ENCODE results near the gene EGFL6.
"Not testable (repeated sequence)": the region's sequence is repeated elsewhere in the genome, so short reads cannot be mapped to it uniquely, and the experiment has no call there.

EGFL6 gene

GRCh38 chrX:13652850-13653693 lies 83.7 kb downstream of the EGFL6 start, which contains the start of gene TCEANC:
TCEANC (plus strand) TSS chrX:13653141; CDS start chrX:13662509, 9,368 bp downstream.
- peak; percentile 95 for DNase-seq (ENCODE audit: low read depth, low spot score)

- no peak for DNase-seq (ENCODE audit: low read depth, low spot score)
These were observed 84.7 kb downstream of the EGFL6 start for GRCh38 chrX:13654116-13654515.

- DNase-seq (ENCODE audit: low read depth, low spot score): no peak
These were observed 86.3 kb downstream of the EGFL6 start for GRCh38 chrX:13655674-13656073.

GRCh38 chrX:13658602-13659001 lies 89.2 kb downstream of the EGFL6 start:
- no peak for DNase-seq (ENCODE audit: low read depth, low spot score)

GRCh38 chrX:13659063-13659462 lies 89.7 kb downstream of the EGFL6 start:
- no peak for DNase-seq (ENCODE audit: low read depth, low spot score)

- DNase-seq (ENCODE audit: low read depth, low spot score): no peak
These were observed 92.4 kb downstream of the EGFL6 start for GRCh38 chrX:13661735-13662288.

- no peak for DNase-seq (ENCODE audit: low read depth, low spot score)
These were observed 93.0 kb downstream of the EGFL6 start for GRCh38 chrX:13662355-13662791.

GRCh38 chrX:13664020-13664419 lies 94.6 kb downstream of the EGFL6 start:
- DNase-seq (ENCODE audit: low read depth, low spot score): no peak

GRCh38 chrX:13666836-13667235 lies 97.4 kb downstream of the EGFL6 start:
- DNase-seq (ENCODE audit: low read depth, low spot score): no peak

GRCh38 chrX:13667919-13668318 lies 98.5 kb downstream of the EGFL6 start:
- no peak for DNase-seq (ENCODE audit: low read depth, low spot score)

GRCh38 chrX:13669246-13669737 lies 99.9 kb downstream of the EGFL6 start:
- peak; percentile 84 for DNase-seq (ENCODE audit: low read depth, low spot score)

- DNase-seq (ENCODE audit: low read depth, low spot score): not testable (repeated sequence)
These were observed 100.4 kb downstream of the EGFL6 start for GRCh38 chrX:13669755-13670154.

GRCh38 chrX:13670197-13670596 lies 100.8 kb downstream of the EGFL6 start:
- DNase-seq (ENCODE audit: low read depth, low spot score): no peak

GRCh38 chrX:13673016-13673415 lies 103.6 kb downstream of the EGFL6 start:
- DNase-seq (ENCODE audit: low read depth, low spot score): no peak

- DNase-seq (ENCODE audit: low read depth, low spot score): no peak
These were observed 107.5 kb downstream of the EGFL6 start for GRCh38 chrX:13676885-13677284.

GRCh38 chrX:13679700-13680099 lies 110.3 kb downstream of the EGFL6 start:
- not testable (repeated sequence) for DNase-seq (ENCODE audit: low read depth, low spot score)

GRCh38 chrX:13681595-13681994 lies 112.2 kb downstream of the EGFL6 start:
- no peak for DNase-seq (ENCODE audit: low read depth, low spot score)
